ENCODE measurements around the gene ATP8A1.
"Not testable (repeated sequence)": the region's sequence is repeated elsewhere in the genome, so short reads cannot be mapped to it uniquely, and the experiment has no call there.

ATP8A1 gene

DNA sequence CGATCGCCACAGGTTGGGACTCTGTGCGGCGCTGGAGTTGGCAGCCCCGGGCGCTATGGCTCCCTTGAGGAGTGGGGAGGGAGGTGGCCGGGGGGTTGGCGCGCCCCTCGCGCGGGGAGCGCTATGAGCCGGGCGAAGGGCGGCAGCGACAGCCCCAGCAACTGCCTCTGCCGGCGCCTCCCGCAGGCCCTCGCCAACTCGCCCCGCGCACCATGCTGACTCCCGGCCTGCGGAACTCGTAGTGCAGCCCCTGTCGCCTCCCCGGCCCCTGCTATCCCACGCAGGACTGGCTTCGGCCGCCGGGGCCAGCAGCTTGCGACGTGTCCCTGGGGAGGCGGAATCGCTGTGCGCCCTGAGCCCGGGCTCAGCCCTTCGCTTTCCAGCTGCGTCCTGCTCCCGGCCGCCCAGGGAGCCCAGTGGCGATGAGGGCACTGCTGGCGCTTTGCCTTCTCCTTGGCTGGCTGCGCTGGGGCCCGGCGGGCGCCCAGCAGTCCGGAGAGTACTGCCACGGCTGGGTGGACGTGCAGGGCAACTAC is 259.2 kb downstream of the ATP8A1 start:
- no peak for DNase-seq

DNA sequence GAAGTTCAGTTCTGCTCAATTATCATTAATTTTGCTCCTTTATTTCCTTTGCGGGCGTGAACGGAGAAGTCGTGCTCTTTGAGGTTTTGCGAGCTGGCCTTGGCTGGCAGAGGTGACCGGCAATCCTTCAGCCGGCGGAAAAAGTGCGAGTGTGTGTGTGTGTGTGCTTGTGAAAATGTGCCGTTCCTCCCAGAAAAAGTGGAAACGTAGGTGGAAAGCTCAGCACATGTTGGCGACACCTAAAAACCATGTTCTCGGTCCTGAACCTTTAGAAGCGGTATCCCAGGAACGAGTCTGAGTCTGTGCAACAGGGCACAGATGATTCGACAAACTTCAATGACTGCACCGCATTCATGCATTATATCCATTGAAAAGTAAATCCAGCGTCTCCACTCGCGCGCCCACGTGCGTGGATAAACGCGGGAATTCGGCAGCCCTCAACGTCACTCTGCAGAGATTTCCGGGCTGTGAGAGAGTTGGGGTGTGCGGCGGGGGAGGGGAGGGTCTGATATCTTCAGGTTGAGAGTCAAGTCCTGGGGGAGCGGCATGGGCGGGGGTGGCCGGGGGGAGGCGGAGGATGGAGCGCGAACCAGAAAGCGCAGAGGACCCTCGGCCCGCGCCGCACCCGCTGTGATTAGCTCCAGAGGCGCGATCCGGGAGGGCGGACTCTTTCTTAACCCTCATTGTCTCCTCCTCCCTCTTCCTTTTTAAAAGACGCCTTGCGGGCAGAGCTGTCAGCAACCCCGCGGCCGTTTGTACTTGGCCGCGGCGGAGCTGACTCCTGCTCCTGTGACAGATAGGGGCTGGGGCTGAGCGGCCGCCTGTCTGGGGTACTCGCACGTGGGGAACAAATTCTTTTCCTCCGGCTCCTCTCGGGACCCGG is 259.9 kb downstream of the ATP8A1 start, which contains the start of gene SHISA3:
TSS of gene SHISA3 (plus strand) at position 737 of the 883 bp plus-strand sequence. CDS start 569 bp downstream, outside the sequence.
- peak; percentile 64 for DNase-seq

DNA sequence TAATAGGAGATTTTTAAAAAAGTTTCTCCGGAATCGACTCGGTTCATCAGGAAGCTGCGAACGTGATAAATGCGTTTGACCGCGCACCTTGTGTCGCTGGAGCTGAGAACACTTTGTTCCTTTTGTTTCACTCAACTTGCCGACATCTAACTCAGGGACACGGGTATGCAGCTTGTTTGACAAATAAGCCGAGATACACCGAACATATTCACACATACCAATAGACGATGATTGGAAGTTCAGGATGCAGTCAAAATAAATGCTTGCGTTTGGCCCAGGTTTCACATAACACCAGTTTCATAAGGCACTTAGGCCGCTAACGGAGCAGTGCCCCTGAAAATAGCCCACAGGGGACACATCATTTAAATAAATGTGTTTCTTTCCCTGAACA is 260.5 kb downstream of the ATP8A1 start:
- no peak for DNase-seq

DNA sequence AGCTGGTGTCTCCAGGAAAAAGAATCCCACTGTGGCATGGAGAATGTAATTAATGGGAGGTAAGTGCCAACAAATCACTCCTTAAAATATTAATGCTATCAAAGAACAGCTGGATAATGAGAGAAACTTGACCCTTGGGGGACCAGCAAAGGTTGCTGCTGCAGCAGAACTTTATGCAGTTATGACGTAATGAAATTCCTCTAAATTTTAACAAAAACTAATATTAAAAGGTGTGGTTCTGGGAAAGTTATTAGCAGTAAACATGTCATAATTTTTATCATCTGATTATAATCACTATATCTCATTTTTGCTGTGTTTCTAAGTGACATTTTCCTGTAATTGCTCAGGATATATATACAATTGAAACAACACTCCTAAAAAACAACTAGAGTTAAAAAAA is 261.3 kb downstream of the ATP8A1 start:
- no peak for DNase-seq

DNA sequence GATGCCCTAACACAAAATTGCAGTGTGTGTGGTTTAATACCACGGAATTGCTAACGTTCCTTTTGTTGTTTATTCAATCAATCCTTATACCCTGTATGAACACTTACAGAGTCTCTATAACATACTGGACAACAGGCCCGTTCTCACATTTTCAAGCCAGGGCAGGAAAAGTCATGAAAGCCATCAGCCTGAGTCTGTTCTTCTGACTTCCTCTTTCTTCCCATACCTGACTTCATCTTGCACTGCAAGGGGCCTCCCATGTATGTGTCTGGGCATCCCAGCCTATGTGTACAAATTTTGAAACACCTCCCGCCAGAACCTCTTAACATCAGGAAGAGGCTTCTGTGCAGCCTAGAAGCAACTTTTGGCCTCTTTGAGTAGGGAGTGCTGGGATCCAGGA is 264.5 kb downstream of the ATP8A1 start:
- DNase-seq = no peak

DNA sequence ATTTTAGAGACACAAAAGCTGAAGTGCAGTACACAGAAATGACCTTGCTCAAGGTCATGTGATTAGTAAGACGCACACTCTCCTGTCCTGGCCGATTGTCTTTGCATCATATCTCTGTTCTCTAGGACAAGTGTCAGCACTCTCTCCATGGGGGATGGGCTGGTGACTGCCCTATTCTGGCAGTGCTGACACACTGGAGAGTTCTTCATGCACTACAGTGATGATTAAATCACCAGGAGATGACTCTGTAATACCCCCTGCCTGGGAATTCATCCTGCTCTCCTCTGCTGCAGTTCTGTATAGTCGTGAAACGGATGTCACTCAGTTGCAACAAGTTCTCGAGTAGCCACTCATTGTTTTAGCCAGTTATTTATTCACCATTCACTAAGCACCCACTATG is 264.9 kb downstream of the ATP8A1 start:
- no peak for DNase-seq

DNA sequence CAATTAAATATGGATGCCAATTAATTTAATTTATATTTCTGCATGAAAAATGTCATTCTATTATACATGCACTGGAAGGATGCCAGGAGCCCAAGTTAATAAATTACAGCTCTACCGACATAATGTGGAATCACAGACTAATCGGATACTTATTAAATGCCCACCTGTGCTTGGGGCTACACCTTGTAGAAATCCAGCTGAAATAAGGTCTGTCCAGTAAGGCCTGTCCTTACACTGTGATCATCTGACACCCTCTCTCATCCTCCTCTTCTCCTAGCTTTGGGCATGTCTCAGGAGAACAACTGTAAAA is 265.6 kb downstream of the ATP8A1 start:
- DNase-seq = no peak

DNA sequence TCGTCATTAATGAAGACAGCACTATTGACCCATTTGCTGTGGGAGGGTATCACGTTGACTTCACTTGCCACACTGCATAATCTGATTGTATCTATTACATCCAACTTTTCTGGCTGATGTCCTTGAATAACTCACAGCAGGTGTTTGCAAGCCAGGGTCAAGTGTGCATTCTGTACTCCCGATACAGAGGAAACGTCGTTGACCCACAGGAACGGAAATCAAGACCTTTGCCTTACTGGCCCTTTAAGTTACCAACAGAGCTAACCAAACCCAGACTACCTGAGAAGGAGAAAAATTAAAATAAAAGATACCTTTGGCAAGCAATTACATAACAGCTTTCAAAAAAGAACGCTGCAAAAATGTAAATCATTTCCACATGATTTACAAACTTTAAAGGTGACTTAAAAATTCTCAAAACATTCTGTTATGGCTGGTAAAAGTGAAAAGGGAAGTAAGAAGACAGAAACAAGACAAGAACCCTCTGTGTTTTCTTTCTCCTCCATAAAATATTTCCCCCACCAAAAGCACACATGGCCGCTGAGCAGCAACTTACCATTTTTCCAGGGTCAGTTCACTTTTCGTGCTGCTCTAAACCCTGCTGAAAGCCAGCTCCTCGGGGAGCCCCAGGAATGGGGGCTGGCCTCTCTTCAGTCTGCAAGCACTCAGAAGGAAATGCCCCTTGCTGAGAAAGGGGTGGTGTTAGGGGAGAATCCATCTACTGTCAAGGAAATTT is 266.1 kb downstream of the ATP8A1 start:
- no peak for DNase-seq

DNA sequence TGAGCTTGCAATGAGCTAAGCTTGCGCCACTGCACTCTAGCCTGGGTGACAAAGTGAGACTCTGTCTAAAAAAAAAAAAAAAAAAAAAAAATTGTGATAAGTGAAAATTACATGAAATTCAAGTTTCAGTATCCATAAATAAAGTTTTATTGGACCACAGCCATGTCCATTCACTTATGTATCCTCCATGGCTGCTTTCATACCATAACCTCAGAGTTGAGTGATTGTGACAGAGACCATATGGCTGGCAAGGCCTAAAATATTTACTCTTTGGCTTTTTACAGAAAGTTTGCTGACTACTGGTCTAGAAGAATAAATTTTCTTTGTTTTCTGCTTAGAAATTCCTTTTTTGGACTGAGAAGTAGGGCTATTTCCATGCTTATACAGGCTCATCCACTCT is 271.4 kb downstream of the ATP8A1 start:
- DNase-seq = no peak

DNA sequence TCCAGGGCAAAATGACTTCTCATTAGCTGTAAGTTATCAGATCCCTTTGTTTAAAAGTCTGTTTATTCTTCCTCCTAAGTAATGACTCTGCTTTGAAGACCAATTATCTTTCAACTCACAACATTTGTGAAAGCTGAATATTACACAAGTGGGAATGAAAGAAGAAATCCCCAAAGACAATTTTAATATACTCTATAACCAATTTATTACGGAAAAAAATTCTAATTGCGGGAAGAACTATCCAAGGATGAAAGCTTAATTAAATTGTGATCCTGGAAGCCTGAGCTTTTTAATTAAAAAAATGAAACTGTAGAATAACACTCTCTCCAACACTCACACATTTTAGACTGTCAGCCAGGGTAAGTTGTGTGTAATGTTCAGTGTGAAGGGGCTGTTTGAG is 275.2 kb downstream of the ATP8A1 start:
- DNase-seq = no peak

DNA sequence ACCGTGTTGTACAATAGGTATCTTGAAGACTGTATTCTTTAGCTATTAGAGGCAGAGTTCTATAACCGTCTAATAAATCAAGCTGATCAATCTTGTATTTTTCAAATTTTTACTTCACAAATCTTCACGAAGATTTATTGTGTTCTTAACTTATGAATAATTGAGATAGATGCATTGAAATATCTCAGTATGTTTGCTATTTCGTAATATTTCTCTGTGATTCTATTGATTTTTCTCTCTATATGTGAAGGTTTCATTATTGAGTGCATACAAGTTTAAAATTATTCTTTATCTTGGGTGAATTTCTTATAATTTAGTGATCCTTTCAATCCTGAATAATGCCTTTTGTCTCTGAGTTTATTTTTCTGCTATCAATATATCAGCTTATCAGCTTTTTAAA is 279.4 kb downstream of the ATP8A1 start:
- no peak for DNase-seq

DNA sequence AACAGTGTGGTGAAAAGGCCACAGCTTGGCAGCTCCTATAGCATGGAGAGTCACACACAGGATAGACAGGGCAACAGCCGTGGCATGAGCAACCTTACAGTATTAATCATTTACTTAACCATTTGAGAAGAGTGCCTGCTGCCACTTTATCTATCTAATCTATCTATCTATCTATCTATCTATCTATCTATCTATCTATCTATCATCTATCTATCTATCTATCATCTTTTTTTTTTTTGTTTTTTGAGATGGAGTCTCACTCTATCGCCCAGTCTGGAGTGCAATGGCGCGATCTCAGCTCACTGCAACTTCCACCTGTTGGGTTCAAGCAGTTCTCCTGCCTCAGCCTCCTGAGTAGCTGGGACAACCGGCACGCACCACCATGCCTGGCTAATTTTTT is 284.6 kb downstream of the ATP8A1 start:
- DNase-seq = not testable (repeated sequence)

DNA sequence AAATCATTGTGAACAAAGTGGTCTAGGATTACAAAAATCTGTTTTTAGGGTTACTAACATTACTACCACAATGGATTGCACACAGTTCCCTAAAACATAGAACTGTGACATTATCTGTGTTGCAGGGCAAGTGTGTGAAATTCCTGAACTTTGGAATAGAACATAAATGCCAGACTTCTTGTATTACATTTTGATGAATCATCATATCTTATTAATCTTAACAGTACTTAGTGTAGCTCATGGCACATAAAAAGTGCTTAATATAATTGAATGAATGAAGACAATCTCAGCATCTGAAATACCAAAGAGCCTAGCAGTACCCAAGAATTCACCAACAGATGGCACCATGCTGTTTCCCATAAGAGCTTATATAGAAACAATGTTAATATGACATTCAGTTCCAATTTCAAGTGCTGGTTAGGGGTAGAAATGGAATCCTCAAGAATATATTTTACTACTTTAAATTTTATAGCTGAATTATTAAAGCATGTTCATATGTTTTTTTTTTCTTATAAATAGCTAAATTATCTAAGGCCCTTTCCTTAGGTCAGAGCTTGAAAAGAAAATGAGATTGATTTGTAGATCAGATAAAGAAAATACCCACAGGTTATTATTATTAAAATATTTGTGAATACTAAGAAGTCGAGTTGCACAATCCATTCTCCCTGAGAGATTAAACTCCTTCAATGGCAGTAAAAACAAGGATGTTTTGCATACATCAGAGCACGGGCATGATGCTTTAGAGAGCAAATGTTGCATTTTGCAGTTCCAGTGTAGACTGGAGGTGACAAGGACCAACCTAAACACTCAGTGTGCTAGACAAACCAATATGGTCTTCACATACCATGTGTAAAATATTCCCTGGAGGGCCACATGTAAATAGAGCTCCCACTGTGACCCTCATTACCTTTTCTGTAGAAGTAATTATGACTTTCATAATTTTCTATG is 285.3 kb downstream of the ATP8A1 start:
- DNase-seq = no peak

DNA sequence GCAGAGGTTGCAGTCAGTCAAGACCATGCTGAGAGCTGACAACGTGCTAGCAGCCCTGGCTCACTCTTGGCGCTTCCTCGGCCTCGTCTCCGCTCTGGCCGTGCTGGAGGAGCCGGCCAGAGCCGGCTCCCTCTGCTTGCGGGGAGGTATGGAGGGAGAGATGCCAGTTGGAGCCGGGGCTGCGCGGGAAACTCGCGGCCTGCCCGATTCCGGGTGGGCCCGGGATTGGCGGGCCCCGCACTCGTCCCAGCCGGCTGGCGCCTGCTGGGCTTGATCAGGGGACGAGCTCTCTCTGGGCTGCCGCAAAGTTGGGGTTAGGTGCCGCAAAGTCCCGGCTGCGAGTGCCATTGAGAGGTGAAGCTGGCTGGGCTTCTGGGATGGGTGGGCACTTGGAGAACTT is 287.4 kb downstream of the ATP8A1 start:
- DNase-seq = no peak

DNA sequence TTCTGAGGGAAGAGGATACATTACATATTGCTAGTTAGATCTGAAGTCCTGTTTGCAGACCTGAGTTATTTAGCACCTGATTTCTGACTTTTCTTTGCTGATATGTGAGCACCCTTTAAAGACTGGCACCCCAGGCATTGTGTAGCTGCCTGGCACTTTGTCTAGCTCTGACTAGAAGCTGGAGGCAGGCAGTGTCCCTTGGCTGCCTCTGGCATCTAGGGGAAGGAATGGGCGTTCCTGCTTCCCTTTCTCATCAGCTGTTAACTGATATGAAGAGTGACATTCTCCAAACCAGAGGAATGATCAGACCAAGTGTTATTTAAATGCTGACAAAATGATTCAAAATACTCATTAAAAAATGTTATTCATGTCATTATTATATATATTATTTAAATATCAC is 289.9 kb downstream of the ATP8A1 start:
- no peak for DNase-seq

DNA sequence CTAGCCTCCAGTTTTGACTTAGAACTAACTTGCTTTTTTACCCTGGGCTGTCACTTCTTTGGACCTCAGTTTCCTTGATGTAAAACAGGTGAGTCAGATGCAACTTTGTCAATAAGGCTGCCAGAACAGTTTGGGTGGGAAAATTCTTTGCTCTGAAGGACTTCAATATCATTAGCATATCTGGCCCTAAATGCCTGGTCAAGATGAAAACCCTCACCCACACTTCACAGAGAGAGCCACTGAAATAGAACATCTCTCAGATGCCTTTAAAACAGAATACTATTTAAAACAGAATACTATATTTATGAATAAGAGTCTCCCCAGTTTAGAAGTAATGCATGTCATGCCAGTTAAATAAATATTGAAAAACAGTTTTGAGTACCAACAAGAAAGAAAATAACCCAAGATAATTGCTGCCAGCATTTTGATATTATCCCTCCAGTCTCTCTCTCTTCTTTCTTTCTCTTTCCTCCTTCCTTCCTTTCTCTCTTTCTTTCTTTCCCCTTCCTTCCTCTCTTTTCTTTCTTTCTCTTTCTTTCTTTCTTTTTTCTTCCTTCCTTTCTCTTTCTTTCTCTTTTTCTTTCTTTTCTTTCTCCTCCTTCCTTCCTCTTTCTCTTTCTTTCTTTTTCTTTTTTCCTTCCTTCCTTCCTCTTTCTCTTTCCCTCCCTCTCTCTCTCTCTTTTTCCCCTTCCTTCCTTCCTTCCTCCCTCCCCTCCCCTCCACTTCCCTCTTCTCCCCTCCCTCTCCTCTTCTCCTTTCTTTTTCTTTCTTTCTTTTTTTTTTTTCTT is 292.4 kb downstream of the ATP8A1 start:
- no peak for DNase-seq

DNA sequence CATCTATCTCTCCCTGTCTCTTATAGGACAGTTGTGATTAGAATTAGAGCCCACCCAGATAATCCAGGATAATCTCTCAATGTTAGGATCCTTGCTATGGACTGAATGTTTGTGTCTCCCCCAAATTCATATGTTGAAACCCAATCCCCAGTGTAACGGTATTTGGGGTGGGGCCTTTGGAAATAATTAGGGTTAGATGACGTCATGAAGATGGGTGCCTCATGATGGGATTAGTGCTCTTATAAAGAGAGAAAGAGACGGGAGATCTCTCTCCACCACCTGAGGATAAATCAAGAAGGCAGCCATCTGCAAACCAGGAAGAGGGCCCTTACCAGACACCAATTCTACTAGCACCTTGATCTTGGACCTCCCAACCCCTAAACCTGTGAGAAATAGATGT is 293.3 kb downstream of the ATP8A1 start:
- no peak for DNase-seq

DNA sequence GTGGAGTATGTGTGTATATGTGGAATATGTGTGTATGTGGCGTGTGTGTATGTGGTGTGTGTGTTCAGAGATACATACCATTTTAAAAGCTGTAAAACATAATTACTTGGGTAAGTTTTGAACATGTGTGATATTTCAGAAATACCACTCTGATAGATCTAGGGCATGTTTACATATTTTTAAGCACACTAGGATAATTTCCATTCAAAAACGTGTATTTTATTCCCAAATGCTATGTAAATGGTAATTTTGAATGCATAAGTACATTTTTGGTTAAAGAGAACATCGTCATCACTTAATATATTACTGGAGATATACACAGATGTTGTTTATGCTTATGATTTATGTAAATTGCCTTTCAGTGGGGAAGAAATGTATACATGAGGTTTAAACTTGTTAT is 294.3 kb downstream of the ATP8A1 start:
- DNase-seq = no peak

DNA sequence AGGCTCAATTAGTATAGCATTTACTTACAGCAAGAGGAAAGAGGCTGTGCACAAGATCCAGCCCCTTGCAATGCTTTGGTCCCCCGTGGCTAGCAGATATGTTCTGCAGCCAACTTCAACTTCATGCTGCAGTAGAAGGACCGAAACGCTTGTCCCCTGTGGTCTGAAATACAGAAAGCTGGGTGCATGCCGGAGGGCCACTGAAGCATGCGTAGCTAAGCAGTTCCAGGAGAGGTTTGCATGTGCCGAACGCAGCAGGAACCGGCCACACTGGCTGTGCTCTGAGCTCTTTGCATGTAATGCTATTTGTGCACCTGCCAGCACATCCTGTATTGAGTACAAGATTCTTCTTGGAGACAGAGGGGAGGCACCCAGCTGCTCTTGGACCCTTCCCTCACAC is 295.4 kb downstream of the ATP8A1 start:
- no peak for DNase-seq

DNA sequence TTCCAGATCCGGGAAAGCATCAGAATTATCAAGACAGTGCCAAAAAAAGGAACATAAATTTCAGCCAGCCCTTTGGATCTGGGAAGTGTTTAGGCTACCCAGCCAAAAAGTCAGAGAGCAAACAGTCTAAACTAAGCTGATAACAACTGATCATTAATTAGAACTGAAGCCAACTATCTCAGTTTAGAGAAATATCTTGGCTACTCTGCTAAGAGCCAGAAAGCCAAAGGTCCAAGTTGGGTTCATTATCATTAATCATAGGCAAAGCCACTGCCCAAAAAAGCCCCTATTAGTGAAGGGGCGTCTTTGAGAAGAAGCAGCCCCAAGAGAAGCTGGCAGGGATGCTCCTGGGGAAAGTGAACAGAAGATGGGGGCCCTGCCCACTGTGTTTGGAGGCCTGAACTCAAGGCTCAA is 296.6 kb downstream of the ATP8A1 start:
- DNase-seq = no peak

DNA sequence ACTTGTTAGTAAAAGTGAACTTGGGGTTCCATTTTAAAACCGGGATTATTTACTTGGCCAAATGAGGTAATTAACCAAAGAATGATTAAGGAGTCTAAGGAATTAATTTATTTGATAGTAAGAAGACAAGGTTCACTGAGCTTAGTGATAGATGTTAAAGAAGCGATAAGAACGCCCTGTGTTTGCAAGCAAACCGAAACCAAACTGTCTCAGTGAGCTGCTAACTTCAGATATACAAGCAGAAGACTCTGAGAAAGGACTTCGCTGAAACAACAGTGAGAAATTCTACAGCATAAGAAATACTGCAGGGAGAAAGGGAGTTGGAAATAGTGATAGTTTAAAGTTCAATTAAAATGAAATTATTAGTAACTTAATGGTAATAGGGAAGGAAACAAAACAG is 297.2 kb downstream of the ATP8A1 start:
- DNase-seq = no peak
